HG03457 (cell line): Measurements from ENCODE around the gene CENPT.
"Not testable (repeated sequence)": the region's sequence is repeated elsewhere in the genome, so short reads cannot be mapped to it uniquely, and the experiment has no call there.

Experiments used
- ATAC-seq: cut with Tn5 transposase; IDR thresholded peaks from one replicate; pipeline ENCODE4 v1.9.1; 2021; ENCODE audit warnings: moderate number of reproducible peaks; ENCODE audit not compliant: unreplicated experiment

The CENPT gene

GRCh38 chr16:67874372-67874771 is 26.9 kb upstream of the CENPT start:
- no peak for ATAC-seq

DNA sequence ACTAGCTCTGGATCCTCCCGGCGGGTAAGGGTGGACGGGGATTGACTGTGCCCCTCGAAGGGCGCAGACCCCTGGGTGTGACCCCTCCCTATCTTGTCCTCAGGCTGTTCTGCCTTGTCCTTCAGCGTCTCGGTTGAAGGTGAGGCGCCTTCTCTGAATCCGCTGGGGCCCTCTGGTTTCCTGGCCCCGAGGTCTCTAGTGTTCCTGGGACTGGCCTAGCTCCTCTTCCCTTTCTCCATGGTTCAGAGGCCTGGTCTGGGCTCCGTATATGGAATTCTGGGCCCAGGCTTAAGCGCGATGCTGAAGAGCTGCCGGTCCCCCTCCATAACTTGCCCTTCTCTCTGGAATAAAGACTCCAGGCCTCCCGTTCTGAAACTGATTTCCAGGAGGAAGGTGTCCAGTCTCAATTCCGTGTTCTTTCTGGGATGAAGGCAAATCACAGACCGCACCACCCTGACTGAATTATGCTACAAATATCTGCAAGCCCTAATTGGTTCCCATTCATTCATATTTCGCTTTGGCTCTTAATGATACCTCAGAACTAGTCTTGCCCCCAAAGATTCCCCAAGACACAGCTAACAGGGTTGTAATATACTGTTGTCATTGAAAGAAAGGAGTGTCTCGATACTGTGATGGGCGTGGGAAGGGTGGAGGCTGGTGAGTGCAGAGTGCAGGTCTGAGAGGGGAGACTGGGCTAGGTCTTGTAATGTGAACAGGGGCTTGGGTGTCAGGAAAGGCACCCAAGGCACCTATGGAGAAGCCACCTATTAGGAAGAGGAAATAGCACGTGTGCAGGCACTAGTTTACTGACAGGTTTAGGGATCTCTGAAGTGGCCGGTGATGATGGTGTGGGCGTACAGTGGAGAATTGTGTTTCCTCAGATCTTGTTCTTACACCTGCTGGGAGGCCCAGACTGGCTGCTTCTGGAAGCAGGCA is 26.2 kb upstream of the CENPT start:
- no peak for ATAC-seq

DNA sequence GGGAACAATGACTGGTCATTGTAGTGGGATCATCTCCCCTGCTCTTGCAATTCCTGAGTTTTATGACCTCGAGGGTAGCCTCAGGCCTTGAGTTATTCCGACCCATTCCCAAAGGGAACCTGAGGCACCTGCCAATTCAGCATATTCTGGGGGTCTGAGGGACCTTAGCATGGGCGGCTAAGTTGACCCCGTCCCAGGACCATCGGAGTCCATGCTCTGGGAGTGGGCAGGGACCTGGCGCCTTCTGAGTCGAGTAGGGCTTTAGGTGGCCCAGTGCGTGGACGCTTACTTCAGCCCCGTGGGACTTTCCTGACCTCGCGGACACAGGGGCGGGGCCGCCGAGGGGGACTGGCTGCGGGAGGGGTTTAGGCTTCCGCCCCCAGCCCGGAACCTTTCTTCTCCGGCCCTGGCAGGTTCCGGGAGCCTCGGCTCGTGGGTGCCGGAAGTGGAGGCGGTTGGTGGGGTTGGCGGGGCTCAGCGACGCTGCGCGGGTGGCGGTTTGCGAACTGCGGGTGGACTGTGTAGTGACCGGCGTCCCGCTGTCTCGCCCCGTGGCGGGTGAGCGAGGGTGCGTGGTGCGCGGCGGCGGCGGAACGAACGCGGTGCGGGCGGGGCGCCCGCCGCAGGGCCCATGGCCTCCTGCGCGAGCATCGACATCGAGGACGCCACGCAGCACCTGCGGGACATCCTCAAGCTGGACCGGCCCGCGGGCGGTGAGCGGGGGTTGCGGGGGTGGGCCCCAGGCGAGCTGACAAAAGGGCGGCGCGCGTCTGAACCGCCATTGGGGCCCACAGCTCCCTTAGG is 25.3 kb upstream of the CENPT start, which contains the start of gene EDC4:
Gene EDC4, plus strand, starts transcription at position 422 of the 804 bp plus-strand sequence. Its CDS starts 210 bp downstream, at position 632.
- ATAC-seq, result no peak

DNA sequence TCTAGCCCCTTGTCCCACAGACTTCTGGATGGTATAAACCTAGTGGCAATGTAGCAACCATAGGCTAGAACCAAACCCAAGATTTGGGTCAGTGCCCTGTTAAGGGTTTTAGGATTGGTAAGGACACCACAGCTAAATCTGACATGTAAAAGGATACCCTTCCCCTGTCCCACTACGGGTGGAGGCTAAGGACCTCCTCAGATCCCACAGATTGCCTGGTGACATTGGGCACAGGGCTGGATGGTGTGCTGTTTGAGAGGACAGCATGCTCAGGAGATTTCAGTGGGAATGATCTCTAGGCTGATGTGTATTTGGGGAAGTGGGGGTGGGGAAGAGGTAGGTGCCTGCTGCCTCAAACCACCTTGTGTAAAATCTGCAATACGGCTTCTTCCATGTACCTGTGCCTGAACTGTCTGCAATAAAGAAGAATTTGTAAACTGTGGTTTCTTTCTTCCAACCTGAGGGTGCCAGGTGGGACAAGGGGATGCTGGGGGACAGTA is 24.7 kb upstream of the CENPT start:
- ATAC-seq, result no peak

- ATAC-seq, result no peak
Measured at GRCh38 chr16:67871256-67871655, 23.8 kb upstream of the CENPT start.

DNA sequence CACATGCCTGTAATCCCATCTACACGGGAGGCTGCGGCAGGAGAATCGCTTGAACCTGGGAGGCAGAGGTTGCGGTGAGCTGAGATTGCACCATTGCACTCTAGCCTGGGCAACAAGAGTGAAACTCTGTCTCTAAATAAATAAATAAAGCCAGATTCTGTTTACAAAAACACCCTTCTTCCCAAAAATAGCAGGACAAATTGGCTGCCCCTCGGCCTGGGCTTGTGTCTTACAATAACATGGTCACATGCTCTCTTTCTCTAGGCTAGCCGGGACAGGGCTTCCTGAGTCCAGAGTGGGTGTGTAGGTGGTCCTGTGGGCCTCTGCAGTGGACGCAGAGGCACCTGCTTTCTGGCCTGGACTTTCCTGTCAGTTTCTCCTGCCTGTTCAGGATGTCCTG is 22.2 kb upstream of the CENPT start:
- ATAC-seq, result no peak

GRCh38 chr16:67868290-67868689 is 20.8 kb upstream of the CENPT start:
- ATAC-seq, result no peak

GRCh38 chr16:67865318-67865717 is 17.8 kb upstream of the CENPT start:
- no peak for ATAC-seq

- ATAC-seq, result no peak
Measured at GRCh38 chr16:67864594-67864993, 17.1 kb upstream of the CENPT start.

- not testable (repeated sequence) for ATAC-seq
Measured at GRCh38 chr16:67864044-67864443, 16.6 kb upstream of the CENPT start.

- no peak for ATAC-seq
Measured at GRCh38 chr16:67862623-67863583, 15.4 kb upstream of the CENPT start.

DNA sequence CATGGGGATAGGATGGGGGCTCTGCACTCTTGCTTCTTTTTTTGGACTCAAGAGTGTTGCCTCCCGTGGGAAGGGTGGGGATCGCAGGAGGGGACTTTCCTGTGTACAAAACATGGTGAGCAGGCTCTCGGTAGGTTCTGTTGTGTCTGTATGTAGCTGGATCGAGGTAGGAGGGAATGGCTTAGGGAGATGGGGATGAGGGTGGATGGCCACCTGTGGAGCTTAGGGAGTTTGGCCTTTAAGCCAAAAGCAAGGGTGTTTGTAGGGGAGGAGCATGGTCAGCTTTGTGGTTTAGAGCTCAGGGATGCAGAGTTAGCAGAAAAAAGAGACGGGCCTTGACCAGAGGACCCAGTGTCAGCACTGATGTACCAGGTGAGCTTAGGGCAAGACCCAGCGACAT is 14.4 kb upstream of the CENPT start:
- no peak for ATAC-seq

DNA sequence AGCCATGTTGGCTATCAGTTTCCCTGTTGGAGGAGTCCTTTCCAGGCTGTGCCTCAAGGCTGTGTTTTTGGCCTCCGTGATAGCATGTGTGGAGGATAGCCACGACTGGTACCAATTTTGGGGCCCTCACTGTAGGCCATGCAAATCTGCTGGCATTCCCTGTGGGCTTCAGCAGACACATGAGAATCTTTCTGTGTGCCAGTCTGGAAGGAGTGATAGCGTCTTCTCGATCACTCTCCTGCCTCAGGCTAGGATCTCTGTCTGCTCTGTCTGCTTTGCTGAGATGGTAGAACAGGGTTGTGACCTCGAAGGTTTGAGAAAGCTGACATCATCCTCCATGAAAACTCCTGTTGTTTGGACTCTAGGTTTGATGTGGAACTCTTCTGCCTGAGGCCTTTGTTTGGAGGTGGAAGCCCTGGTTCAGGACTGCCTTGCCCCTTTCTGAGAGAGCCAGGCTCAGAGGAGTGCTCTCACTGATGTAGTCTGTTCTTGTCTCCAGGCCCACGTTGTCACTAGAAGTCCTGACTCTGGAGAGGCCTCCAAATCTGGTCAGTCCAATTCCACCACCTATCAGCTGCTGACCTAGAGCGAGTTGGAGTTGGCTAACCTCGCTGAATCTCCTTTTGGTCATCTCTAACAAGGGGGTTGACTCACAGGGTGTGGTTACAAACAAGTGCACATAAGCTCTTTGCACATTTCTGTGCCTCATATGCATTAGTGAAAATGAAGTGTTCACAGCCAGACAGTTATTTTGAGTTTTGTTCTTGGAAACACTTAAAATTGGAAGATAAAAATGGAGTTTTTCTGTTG is 13.3 kb upstream of the CENPT start:
- no peak for ATAC-seq

- ATAC-seq, result no peak
Measured at GRCh38 chr16:67858500-67858899, 11.0 kb upstream of the CENPT start.

DNA sequence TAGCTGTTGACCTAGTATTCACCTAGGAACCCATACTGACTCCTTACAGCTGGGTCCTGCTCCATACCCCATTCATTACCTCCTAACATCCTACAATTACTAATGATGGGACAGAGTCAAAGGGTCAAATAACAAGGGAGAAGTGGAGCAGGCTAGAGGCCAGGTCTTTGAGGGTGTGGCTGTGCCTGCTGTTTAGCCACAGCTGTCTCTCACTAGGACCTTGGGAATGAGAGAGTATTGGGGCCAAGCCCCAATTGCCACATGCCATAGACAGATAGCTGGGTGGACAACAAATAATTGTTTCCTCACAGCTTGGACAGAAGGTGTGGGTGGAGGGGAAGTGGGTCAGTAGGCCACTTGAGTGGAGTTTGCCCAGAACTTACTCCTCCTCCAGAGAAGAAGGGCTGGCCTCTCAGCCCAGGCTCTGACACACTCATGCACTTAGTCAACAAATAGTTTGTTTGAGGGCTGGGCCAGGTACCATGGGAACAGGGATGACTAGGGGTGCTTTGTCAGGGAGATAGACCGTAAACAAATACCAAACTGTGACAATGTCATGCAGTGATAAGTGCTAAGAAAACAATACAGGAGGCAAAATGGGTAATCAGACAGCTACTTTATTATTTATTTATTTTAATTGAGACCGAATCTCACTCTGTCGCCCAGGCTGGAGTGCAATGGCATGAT is 10.2 kb upstream of the CENPT start:
- no peak for ATAC-seq

GRCh38 chr16:67856927-67857546 is 9.5 kb upstream of the CENPT start:
- no peak for ATAC-seq

GRCh38 chr16:67855789-67856188 is 8.3 kb upstream of the CENPT start:
- no peak for ATAC-seq

- ATAC-seq, result no peak
Measured at GRCh38 chr16:67853670-67854069, 6.2 kb upstream of the CENPT start.

DNA sequence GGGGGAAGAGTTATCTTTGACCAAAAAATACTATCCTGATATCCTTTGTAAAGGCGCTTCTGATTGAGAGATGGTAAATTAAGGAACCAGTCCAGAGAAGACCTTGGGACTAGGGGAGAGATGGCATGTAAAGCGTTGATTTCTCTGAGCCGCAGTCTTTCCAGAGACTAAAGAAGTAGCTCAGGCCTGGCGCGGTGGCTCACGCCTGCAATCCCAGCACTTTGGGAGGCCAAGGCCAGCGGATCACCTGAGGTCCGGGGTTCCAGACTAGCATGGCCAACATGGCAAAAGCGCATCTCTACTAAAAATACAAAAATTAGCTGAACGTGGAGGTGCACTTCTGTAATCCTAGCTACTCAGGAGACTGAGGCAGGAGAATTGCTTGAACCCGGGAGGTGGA is 625 bp upstream of the CENPT start:
- ATAC-seq, result no peak
